GM20431 (cell line): ENCODE results near the gene SERTAD1.

ENCODE experiments used
- in situ Hi-C: fragments of 300-500 bp; cut with MseI, MboI; formaldehyde crosslinking; loops from one replicate; pipeline ENCODE4 v1.15.0; 2020; ENCODE audit warnings: low sequenced_read_pairs; ENCODE audit not compliant: unreplicated experiment

The SERTAD1 gene

DNA sequence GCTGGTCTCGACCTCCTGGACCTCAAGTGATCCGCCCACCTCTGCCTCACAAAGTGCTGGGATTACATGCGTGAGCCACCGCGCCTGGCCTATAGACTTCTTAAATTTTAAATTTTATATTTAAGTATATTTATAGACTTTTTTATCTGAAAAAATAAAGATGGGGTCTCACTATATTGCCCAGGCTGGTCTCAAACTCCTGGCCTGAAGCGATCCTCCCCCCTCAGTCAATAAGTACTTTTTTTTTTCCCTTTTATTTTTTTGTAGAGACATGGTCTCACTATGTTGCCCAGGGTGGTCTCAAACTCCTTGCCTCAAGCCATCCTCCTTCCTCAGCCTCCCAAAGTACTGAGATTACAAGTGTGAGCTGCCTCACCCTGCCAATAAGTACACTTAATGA lies 1.9 kb downstream of the SERTAD1 start:
- in situ Hi-C loops = no loop called here

GRCh38 chr19:40422748-40423566 lies 2.8 kb downstream of the SERTAD1 start:
- in situ Hi-C loops = no loop called here

DNA sequence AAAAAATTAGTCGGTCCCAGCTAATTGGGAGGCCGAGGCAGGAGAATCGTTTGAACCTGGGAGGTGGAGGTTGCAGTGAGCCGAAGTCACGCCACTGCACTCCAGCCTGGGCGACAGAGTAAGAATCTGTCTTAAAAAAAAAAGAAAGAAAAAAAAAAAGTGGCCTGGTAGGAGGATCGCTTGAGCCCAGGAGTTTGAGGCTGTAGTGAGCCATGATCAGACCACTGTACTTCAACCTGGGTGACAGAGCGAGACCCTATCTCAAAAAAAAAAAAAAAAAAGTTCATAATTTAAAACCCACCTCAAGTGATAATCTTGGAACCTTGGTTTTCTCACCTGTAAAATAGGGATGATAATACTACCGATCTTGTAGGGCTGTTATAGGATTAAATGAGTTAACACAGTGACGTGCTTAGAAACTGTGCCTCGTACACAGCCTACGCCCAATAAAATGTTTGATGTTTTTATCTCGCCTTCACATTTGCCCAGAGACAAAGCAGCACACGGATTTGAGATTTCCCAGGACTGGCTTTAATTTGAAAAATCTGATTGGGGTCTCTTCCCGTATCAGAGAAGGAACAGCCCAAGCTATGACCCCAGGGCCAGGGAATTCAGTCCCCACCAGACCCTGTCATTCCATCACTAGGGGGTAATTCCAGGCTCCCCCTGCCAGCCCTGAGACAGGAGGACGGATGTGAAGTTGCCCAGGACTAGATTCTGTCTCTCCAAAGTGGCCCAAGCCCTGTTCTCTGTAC lies 3.6 kb downstream of the SERTAD1 start:
- in situ Hi-C loops = no loop called here

- in situ Hi-C loops = no loop called here
These were observed 4.7 kb downstream of the SERTAD1 start for GRCh38 chr19:40420766-40421765.

GRCh38 chr19:40420451-40420765 lies 5.4 kb downstream of the SERTAD1 start:
- in situ Hi-C loops = no loop called here

DNA sequence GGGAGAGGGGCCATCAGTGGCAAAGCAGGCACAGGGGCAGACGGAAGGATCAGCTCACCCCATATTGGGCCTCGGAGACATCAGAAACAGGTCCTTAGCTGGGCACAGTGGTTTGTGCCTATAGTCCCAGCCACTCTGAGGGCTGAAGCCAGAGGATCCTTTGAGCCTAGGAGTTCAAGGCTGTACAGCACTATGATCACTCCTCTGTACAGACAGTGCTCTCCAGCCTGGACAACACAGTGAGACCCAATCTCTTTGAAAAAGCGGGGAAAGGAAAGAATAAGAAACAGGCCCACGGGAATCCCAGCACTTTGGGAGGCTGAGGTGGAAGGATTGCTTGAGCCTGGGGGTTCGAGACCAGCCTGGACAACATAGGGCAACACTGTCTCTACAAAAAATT lies 6.0 kb downstream of the SERTAD1 start:
- in situ Hi-C loops = no loop called here

DNA sequence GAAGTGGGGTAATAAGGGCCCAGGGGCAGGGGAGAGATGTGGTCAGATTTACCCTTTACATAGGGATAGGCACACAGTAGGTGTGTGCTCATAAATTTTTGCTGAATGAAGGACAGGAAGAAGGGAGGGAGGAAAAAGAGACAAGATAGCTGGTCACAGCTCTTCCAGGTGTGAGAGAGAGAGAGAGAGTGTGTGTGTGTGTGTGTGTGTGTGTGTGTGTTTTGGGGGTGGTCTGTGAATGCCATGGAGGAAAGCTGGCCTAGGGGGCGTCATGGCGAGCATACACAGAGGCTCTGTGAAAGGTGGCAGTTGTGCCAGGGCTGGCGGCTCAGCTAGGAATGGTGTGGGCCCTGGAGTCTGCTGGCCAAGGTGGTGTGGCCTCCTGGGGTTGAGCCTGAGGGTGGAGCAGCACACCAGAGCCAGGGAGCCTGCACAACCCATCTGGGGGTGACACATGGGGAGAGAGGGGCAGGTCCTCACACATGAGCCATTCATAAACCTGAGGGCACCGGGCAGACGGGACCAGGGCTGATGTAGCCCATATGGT lies 6.7 kb downstream of the SERTAD1 start:
- in situ Hi-C loops = no loop called here

GRCh38 chr19:40418040-40418439 lies 7.8 kb downstream of the SERTAD1 start:
- in situ Hi-C loops = no loop called here

DNA sequence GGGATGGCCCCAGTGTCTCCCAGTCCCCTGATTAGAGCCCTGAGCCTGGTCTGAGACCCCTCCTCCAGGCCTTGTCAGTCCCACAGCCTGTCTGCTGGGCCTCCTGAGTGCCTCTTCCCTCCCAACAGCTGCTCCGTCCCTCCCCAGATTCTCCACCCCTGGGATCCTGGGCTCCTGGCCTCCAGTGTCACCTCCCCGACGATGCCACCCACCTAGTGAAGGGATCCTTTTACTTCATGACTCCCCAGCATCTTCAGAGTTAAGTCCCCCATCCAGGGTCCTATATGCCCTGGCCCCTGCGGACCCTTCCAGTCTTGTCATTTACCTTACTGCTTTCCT lies 8.2 kb downstream of the SERTAD1 start:
- in situ Hi-C loops = no loop called here

DNA sequence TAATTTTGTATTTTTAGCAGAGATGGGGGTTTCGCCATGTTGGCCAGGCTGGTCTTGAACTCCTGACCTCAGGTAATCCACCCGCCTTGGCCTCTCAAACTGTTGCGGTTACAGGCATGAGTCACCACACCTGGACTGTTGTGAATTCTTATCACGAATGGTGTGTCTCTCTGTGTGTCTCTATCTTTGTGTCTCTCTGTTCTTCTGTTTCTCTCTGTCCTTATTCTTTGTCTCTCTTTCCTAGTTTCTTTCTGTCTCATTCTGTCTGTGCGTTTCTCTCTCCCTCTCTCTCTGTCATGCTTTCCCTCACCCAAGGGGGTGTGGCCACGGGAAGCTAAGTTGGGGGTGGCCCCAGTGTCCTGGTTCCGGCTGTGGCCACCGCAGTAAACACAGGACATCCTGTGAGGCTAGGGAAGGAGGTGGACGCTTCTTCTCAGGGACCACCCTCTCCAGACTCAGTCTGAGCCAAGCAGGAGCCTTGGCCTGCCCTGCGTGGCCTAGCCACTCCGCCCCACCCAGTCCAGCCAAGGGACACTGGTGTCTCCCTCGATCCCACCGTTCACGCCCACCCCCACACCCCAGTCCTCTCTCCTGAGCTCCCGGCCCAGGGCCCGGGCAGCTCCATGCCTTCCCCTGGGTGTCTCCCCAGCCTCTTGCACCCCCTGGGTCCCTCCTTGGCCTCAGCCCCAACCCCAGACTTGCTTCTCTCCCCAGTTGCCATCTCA lies 8.7 kb downstream of the SERTAD1 start:
- in situ Hi-C loops = no loop called here

- in situ Hi-C loops = no loop called here
These were observed 10.0 kb downstream of the SERTAD1 start for GRCh38 chr19:40415768-40416167.

- in situ Hi-C loops = no loop called here
These were observed 11.0 kb downstream of the SERTAD1 start for GRCh38 chr19:40414542-40415535.

DNA sequence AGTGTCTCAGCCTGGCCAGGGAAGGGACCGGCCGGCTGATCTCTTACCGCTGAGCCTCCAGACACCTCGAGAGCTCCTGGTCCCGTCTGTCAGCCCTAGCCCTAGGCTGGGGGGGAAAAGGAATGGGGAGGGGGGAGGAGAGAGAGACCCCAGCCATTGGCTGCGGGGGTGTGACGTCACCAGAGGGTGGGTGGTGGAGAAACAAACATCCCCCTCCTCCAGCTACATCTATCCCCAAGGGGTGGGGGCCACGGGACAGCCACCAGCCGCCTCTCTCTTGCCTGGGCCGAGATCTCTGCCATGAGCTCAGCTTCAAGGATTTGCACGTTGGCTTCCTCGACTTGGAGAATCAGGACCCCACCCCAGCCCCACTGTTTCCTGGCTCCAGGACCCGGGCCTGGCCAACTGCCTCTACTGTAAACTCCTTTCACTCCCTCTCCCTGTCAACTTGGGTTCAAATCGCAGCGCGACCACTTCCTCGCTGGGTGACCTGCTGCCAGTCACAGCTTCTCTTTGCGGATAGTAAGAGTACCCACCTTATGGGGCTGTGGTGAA lies 12.4 kb downstream of the SERTAD1 start, which contains the start of gene PRX:
Gene PRX (minus strand): TSS at position 88 of the 555 bp plus-strand sequence. CDS start 5,446 bp downstream, outside the sequence.
- in situ Hi-C loops = no loop called here

GRCh38 chr19:40412866-40413265 lies 12.9 kb downstream of the SERTAD1 start:
- in situ Hi-C loops = no loop called here

GRCh38 chr19:40411958-40412499 lies 13.8 kb downstream of the SERTAD1 start:
- in situ Hi-C loops = no loop called here

DNA sequence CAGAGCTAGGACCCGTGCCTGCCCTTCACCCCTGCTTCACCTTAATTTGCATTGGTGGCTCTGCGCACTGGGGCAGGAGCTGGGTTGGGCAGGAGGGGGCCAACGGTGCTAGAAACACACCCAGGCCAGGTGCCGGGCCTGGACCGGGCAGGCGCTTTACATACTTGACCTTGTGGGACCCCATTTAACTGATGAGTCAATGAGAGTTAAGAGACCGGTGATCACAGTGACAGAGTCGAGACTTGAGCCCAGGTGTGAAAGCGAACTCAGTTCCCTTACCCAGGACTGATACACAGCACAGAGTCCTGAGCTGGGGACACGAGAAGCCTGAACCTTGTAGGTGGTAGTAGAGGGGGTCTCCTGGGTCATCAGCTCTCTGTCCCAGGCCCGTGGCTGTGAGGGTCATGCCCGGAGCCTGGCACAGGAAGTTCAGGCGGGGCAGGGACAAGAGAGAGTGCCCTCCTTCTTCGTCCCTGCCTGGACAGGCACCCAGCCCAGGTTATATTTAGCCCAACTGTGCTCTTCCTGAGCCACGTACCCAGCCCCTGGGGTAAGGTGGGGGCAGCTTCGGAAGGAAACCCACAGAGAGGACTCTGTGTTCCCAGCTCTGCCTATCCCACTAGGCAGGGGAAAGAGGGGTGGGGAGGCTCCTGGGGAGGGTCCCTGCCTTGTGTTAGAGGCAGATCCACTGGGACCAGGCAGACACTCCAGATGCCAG lies 14.5 kb downstream of the SERTAD1 start:
- in situ Hi-C loops = no loop called here

DNA sequence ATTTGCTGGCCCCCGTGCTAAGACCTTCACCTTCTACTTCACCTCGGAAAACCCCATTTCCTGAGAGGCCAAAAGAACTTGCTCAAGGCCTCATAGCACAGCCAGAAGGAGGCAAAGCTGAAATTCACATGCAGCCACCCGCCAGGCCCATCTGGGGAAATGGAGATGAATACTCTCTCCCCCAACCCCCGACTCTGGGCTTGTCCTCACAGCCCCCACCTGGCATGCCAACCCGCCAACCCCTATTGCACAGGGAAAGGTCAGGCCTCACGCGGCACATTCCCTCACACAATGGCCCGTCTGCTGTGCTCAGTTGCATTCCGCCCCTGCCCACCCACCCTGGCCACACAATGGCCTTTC lies 15.8 kb downstream of the SERTAD1 start:
- in situ Hi-C loops = no loop called here
